HG02943 (cell line): ENCODE results near the gene MEGF8.

Experiments used
- ATAC-seq: cut with Tn5 transposase; IDR thresholded peaks from one replicate; pipeline ENCODE4 v1.9.1; 2021; ENCODE audit warnings: mild to moderate bottlenecking, low read depth, moderate library complexity; ENCODE audit not compliant: unreplicated experiment

The MEGF8 gene

GRCh38 chr19:42374826-42375376 is 49.5 kb downstream of the MEGF8 start:
- ATAC-seq, result no peak

- ATAC-seq, result no peak
These were observed 50.2 kb downstream of the MEGF8 start for GRCh38 chr19:42375415-42376176.

- no peak for ATAC-seq
These were observed 50.7 kb downstream of the MEGF8 start for GRCh38 chr19:42376177-42376555.

GRCh38 chr19:42378225-42379215 is 53.1 kb downstream of the MEGF8 start:
- no peak for ATAC-seq

- ATAC-seq, result no peak
These were observed 54.7 kb downstream of the MEGF8 start for GRCh38 chr19:42380155-42380554.

GRCh38 chr19:42386974-42387707 is 61.7 kb downstream of the MEGF8 start:
- ATAC-seq, result no peak

GRCh38 chr19:42388851-42389489 is 63.5 kb downstream of the MEGF8 start:
- ATAC-seq, result no peak

GRCh38 chr19:42389899-42390298 is 64.5 kb downstream of the MEGF8 start, which contains the start of gene CNFN:
TSS of gene CNFN (minus strand) at chr19:42390297. CDS start at chr19:42389037, 1,260 bp downstream.
- ATAC-seq, result no peak

- ATAC-seq, result no peak
These were observed 66.7 kb downstream of the MEGF8 start for GRCh38 chr19:42392165-42392564.

GRCh38 chr19:42394751-42395150 is 69.3 kb downstream of the MEGF8 start:
- ATAC-seq, result no peak

GRCh38 chr19:42396381-42397262 is 71.2 kb downstream of the MEGF8 start:
- ATAC-seq, result peak; percentile 93

GRCh38 chr19:42397263-42398166 is 72.1 kb downstream of the MEGF8 start:
- ATAC-seq, result no peak

GRCh38 chr19:42400404-42400803 is 75.0 kb downstream of the MEGF8 start:
- ATAC-seq, result no peak

- ATAC-seq, result no peak
These were observed 76.2 kb downstream of the MEGF8 start for GRCh38 chr19:42401365-42402303.

- ATAC-seq, result no peak
These were observed 77.1 kb downstream of the MEGF8 start for GRCh38 chr19:42402376-42403116.

GRCh38 chr19:42403586-42403985 is 78.2 kb downstream of the MEGF8 start:
- ATAC-seq, result no peak
